CD4-positive, alpha-beta T cell (primary cell): Measurements from ENCODE around the gene AJUBA. TPM values are rescaled to one million over a fixed set of nuclear protein-coding genes. Genes with fewer than 3 reads are reported as not detected.

Experiments
- ATAC-seq: fragments of 200-7000 bp; cut with Tn5 transposase; one replicate; pipeline ENCODE4 v1.10.0; 2022; ENCODE audit warnings: mild to moderate bottlenecking; ENCODE audit not compliant: poor library complexity
- CTCF ChIA-PET: fragments of 350-600 bp; sonication (Branson Sonifier 250); formaldehyde crosslinking; loops from one replicate; lab custom pipeline; 2021; ENCODE audit warnings: antibody characterized with exemption, inconsistent platforms; lab: Charles Lee
- POLR2A ChIA-PET: fragments of 350-600 bp; sonication (Branson Sonifier 250); formaldehyde crosslinking; loops from one replicate; lab custom pipeline; 2021; ENCODE audit warnings: antibody characterized with exemption, inconsistent platforms; lab: Charles Lee
- DNase-seq, 14 experiments: peaks; one replicate each; pipeline ENCODE4 v3.0.0-alpha.2; 2013 to 2020; ENCODE audit warnings: mixed read lengths in 2 of 14
- H3K27ac ChIP-seq, 2 donors: one replicate each; pipeline versions ENCODE4 v1.5.1 to v1.7.0; 2013; ENCODE audit warnings: low read length in 2 of 2, low read depth in 1 of 2, mild to moderate bottlenecking in 1 of 2
- H3K27me3 ChIP-seq, 2 experiments: 1 replicate in 1 of 2; 2 replicates in 1 of 2; pipeline versions ENCODE4 v1.6.1 to v1.7.0; 2013; ENCODE audit warnings: low read length in 2 of 2, control low read depth in 1 of 2, mild to moderate bottlenecking in 1 of 2, moderate library complexity in 1 of 2; ENCODE audit not compliant: insufficient read depth in 2 of 2, control insufficient read depth in 1 of 2
- H3K36me3 ChIP-seq: one replicate; pipeline ENCODE4 v1.6.1; 2013; ENCODE audit warnings: low read length, control low read depth; ENCODE audit not compliant: insufficient read depth
- H3K4me1 ChIP-seq: one replicate; pipeline ENCODE4 v1.6.1; 2013; ENCODE audit warnings: low read length, control low read depth; ENCODE audit not compliant: insufficient read depth
- H3K4me3 ChIP-seq: one replicate; pipeline ENCODE4 v1.5.1; 2013; ENCODE audit warnings: mild to moderate bottlenecking, low read length, moderate library complexity
- H3K9me3 ChIP-seq, 2 experiments: 1 replicate in 1 of 2; 2 replicates in 1 of 2; pipeline versions ENCODE4 v1.6.1 to v1.7.0; 2013; ENCODE audit warnings: low read length in 2 of 2, mild to moderate bottlenecking in 2 of 2, control low read depth in 1 of 2, moderate library complexity in 1 of 2; ENCODE audit not compliant: control insufficient read depth in 1 of 2, insufficient read depth in 1 of 2
- H3K27ac Mint-ChIP-seq: one replicate; pipeline ENCODE4 v1.8.0; 2020; ENCODE audit warnings: mixed read lengths
- H3K27me3 Mint-ChIP-seq: one replicate; pipeline ENCODE4 v1.8.0; 2021; ENCODE audit warnings: mixed read lengths
- H3K36me3 Mint-ChIP-seq: one replicate; pipeline ENCODE4 v1.8.0; 2021; ENCODE audit warnings: low read depth, mixed read lengths
- H3K4me1 Mint-ChIP-seq: one replicate; pipeline ENCODE4 v1.8.0; 2021; ENCODE audit warnings: low read depth, mixed read lengths
- H3K4me3 Mint-ChIP-seq: one replicate; pipeline ENCODE4 v1.8.0; 2020; ENCODE audit warnings: mild to moderate bottlenecking, mixed read lengths
- H3K9me3 Mint-ChIP-seq: one replicate; pipeline ENCODE4 v1.8.0; 2020; ENCODE audit warnings: mixed read lengths
- CTCF ChIP-seq: fragments of 200-600 bp; IDR thresholded peaks from one replicate; pipeline ENCODE4 v1.8.0; 2022; ENCODE audit warnings: antibody characterized with exemption, mild to moderate bottlenecking
- intact Hi-C, 2 experiments: fragments of 100-400 bp; cut with DNase I in 1 of 2; cut with micrococcal nuclease in 1 of 2; formaldehyde crosslinking; loops; one replicate each; pipeline versions ENCODE4 v1.15.1 to v1.9.0; 2023 to 2025; cut with DNase I, micrococcal nuclease
- polyA plus RNA-seq, 2 donors: library from polyadenylated mRNA; unstranded; fragments of 120-200 nt; gene quantifications; one replicate each; pipeline ENCODE4 v1.2.1, GENCODE V29; 2013
- total RNA-seq, 174 experiments: library from RNA in 2 of 174; stranded (reverse) in 2 of 174; gene quantifications; one replicate each; pipeline ENCODE4 v1.2.3 and lab custom pipeline; 2021 to 2026

Gene AJUBA
- total RNA-seq (1 to 10 TPM in 1 of 2 experiments, under 1 TPM in 1; 0.67 to 1.1 TPM), total RNA-seq (lab: John Stamatoyannopoulos, UW) (0.75 to 8.4 (median 3.4) reads per million in 172 experiments)
- polyA plus RNA-seq (2013, experiment 1 of 2): 1.0 TPM
- 1.5 TPM for polyA plus RNA-seq (2013, experiment 2 of 2)

- intact Hi-C loops: loop anchor here (1.0 to 10.0 kb wide), 9 partner anchors 9 to 425 kb away; partner anchors contain the start of gene SLC7A8 (in 1 of the 2)
- POLR2A ChIA-PET: interaction anchor here (0.6 to 3.2 kb wide), 19 partner anchors 10 to 426 kb away, joined by 3 to 23 read pairs (median 6); partner anchors contain the start of genes ACIN1, C14orf119, HAUS4 and PABPN1
- H3K27me3 Mint-ChIP-seq: no peaks in the 10 kb centered on the region
- CTCF ChIA-PET: interaction anchor here (0.6 to 4.5 kb wide), 15 partner anchors 10 to 426 kb away, joined by 3 to 23 read pairs (median 5); partner anchors contain the start of genes ACIN1, C14orf119, CDH24 and HAUS4
- Histone ChIP-seq H3K9me3 (no peaks in the 10 kb centered on the region), H3K27me3 (peaks cover 4 to 5% of the 10 kb centered on the region in 2 experiments), H3K4me1 (peaks cover 34% of the 10 kb centered on the region), H3K4me3 (peak within 1 kb of the TSS; percentile 84), H3K27ac (no peak within 1 kb of the TSS), H3K36me3 (peaks cover 3% of the 10 kb centered on the region)
- peak; percentile 46 to 85 (median 70) for DNase-seq
- H3K4me1 Mint-ChIP-seq: peaks cover 13% of the 10 kb centered on the region
- H3K36me3 Mint-ChIP-seq: peaks cover 5% of the 10 kb centered on the region
- no peak within 1 kb of the TSS for H3K27ac Mint-ChIP-seq
- no peaks in the 10 kb centered on the region for H3K9me3 Mint-ChIP-seq
- peak within 1 kb of the TSS; percentile 77 for H3K4me3 Mint-ChIP-seq
- TF ChIP-seq CTCF: no peak
- ATAC-seq: peak; percentile 67
These were observed at the start of gene AJUBA for GRCh38 chr14:22982477-22983245. Gene AJUBA, minus strand, starts transcription at chr14:22982551. Its CDS starts 285 bp downstream, at chr14:22982266.

- no peaks in the 10 kb centered on the region for H3K27me3 ChIP-seq
- H3K4me1 ChIP-seq: peaks cover 36% of the 10 kb centered on the region
- intact Hi-C loops: no loop called here
- H3K27ac ChIP-seq: no peak overlapping the region
- Mint-ChIP-seq H3K36me3 (peaks cover 54% of the 10 kb centered on the region), H3K9me3 (no peaks in the 10 kb centered on the region), H3K27me3 (no peaks in the 10 kb centered on the region), H3K4me3 (no peak overlapping the region), H3K27ac (peak overlapping the region; percentile 22), H3K4me1 (peaks cover 61% of the 10 kb centered on the region)
- ChIA-PET POLR2A (interaction anchor here (1.0 to 5.3 kb wide), 3 partner anchors 11 to 74 kb away, joined by 4 to 65 read pairs (median 5); partner anchors contain the start of gene HAUS4), CTCF (interaction anchor here (1.0 to 1.8 kb wide), 3 partner anchors 9 to 44 kb away, joined by 3 to 4 read pairs (median 3); no protein-coding TSS in a partner anchor)
- no peak for ATAC-seq
- H3K9me3 ChIP-seq: no peaks in the 10 kb centered on the region
- H3K36me3 ChIP-seq: peaks cover 38% of the 10 kb centered on the region
- TF ChIP-seq CTCF: no peak
- no peak for DNase-seq
- H3K4me3 ChIP-seq: no peak overlapping the region
These were observed 48.6 kb upstream of the AJUBA start for GRCh38 chr14:23030936-23031335.

- peak in 6 of 14 experiments; percentile 23 to 66 (median 58) for DNase-seq
- no peaks in the 10 kb centered on the region for H3K9me3 Mint-ChIP-seq
- POLR2A ChIA-PET: interaction anchor here (0.8 to 2.4 kb wide), 5 partner anchors 12 to 66 kb away, joined by 3 to 16 read pairs (median 4); partner anchors contain the start of genes ACIN1 and C14orf119
- peaks cover 60% of the 10 kb centered on the region for H3K4me1 Mint-ChIP-seq
- Histone ChIP-seq H3K4me1 (peaks cover 43% of the 10 kb centered on the region), H3K27ac (peak overlapping the region; percentile 24 to 51), H3K36me3 (peaks cover 46% of the 10 kb centered on the region), H3K27me3 (no peaks in the 10 kb centered on the region), H3K4me3 (no peak overlapping the region), H3K9me3 (no peaks in the 10 kb centered on the region)
- CTCF ChIA-PET: interaction anchor here (0.8 to 2.1 kb wide), 6 partner anchors 12 to 40 kb away, joined by 3 to 13 read pairs (median 4); partner anchors contain the start of gene CDH24
- no peaks in the 10 kb centered on the region for H3K27me3 Mint-ChIP-seq
- H3K4me3 Mint-ChIP-seq: peak overlapping the region; percentile 12
- H3K27ac Mint-ChIP-seq: peak overlapping the region; percentile 77
- no peak for TF ChIP-seq CTCF
- peak; percentile 94 for ATAC-seq
- intact Hi-C loops: no loop called here
- peaks cover 59% of the 10 kb centered on the region for H3K36me3 Mint-ChIP-seq
These were observed 46.4 kb upstream of the AJUBA start for GRCh38 chr14:23028799-23029198.
